Activated CD8-positive, alpha-beta memory T cell treated with anti-CD3 and anti-CD28 coated beads for 48 hours (primary cell): ENCODE measurements around the gene HES6.

ENCODE experiments used
- DNase-seq, 3 experiments: peaks; one replicate each; pipeline ENCODE4 v3.0.0-alpha.2; 2020; ENCODE audit warnings: low read depth in 2 of 3, low spot score in 2 of 3

The HES6 gene

DNA sequence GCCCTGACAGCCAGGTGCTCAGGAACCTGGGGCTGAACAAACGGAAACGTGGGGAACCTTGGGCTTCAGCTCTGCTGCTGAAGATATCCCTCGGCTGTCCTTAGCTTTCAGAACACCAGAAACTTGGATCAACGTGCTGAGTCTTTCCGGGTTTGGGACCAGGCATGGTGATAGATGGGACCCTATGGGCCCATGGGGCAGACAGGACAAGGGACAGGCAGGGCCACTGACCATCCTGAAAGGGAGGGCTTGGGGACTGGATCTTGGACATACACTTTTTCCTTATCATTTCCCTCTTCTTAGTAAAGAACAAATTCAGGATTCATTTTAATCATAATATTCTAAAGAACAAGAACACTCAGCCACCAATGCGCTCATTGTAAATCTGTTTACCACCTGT is 16.3 kb upstream of the HES6 start:
- DNase-seq = no peak

DNA sequence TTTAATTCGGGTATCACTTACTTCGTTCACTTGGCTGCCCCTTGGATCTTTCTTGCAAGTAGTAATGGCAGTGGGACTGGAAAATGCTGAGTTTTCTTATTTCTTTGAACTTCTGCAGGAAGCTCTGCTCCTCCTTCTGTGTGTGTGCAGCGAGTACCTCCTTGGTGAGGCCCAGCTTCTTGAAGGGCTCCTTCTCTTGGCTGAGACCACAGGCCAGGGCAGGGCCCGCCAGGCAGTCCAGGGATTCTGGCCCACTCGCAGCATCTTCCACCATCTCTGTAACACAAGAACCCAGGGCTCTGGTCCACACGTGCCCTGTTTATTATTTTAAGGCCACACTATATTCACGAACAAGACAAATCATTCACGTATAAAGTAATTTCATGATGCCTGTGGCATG is 15.8 kb upstream of the HES6 start:
- no peak for DNase-seq

DNA sequence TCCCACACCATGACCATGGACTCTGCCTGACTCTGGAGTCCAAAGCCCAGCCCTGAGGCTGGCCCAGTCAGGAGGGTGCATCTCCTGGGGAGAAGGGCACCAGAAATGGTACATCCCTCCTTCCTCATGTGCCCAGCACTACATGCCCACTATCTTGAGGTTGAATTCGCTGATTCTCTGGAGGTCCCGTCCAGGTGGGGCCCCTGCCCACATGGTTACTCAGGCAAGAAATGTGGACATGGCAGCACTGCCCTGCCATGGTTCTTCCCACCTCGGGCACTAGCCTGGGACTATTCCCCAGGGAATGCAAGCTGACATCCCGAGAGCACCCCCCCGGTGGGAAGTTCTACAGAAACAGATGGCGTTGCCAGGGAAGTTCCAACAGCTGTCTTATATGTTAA is 15.3 kb upstream of the HES6 start:
- DNase-seq = no peak

DNA sequence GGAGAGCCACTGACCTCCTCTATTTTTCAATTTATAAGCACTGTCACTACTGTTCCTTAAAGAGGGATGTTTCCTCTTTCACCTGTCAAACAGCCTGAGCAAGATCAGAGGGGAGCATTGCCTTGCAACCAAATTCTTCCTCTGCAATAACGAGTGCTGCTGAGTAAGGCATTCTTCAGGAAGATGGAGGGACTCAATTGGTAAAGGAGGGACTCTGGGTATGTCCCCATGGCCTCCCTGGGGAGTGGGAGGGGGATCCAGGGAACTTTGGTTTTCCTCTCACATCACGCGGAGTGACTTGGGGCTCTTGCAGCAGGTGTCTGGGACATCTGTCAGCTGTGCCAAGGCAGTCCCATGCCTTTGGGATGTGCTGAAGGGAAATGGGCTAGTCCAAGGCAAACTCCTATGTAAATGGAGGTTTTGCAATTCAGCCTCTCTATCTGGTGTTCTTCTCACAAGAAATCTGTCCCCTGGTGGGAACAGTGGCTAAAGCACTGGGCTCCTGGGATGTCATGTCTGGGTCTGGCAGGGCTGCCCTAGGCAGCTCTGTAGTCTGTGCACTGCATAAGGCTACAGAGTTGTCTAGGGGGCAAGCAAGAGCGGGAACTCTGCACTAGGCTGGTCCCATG is 14.4 kb upstream of the HES6 start:
- DNase-seq = no peak

DNA sequence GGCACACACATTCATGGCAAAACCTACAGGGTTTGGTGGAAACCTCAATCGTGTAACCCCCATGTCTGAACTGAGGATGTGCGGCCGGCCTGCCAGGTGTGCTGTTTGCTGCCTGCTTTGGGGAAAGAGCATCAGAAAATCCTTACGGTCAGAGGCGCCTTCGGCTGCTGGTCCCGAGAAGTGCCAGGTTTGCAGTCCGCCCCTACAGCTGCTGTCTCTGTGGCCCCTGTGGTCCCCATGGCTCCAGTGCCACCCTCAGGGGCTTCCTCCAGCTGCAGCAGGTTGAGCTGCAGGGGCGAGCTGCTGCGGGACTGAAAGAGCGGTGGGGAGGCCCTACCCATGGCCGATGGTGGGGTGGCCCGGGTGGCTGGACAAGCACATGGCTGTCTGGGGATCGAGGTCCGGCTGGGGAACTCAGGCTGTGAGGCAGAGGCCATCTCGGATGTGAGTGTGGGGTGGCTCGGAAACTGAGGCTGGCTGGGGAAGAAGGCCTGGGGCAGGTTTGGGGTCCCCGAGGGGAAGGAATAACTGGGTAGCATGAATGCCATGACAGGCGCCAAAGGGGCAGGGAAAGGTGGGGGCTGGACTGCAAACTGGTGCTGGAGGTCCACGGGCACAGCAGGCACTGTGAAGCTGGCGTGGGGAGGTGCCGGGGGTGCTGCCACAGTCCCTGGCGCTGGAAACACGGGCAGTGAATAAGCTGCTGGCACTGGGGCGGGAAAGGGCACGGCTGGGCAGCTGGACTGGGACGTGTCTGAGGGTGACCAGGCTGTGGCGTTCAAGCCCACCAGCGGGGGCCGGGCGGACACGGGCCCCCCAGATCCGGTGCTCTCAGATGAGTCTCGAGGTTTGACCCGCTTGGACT is 13.2 kb upstream of the HES6 start:
- DNase-seq = no peak

DNA sequence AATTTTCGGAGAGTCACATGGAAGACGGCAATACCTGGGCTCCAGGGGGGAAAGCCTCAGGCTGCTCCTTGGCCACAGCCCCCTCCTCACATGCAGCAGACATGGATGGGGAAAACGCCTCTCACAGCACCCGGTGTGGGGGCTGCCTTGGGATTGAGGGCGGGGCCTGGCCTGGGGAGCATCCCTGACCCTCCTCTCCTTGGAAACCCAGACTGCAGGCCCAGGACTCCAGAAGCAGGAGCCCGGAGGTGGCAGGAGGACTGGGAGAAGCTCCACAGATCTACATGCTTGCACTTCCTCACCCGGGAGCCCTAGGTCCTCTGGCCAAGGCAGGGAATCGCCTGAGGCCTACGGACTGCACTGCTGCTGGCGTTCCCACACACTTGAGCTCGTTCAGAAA is 12.1 kb upstream of the HES6 start:
- DNase-seq = no peak

DNA sequence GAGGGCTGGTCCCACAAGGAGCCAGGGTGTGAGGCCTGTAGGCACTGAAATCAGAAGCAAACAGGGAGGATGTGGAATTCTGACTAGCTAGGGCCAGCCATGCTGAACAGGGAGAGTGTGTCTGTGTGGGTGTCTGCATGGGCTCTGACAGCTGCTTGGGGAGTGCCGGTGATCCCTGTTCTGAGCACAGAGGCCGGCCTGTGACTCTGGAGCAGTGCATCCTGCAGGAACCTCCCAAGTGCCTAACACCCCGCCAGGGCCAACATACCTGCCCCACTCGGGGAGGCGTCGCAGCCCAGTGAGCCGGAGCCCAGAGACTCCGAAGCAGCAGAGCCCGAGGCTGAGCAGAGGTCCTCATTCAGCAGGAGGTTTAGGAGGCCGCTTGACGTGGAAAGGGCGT is 11.5 kb upstream of the HES6 start:
- DNase-seq = no peak

DNA sequence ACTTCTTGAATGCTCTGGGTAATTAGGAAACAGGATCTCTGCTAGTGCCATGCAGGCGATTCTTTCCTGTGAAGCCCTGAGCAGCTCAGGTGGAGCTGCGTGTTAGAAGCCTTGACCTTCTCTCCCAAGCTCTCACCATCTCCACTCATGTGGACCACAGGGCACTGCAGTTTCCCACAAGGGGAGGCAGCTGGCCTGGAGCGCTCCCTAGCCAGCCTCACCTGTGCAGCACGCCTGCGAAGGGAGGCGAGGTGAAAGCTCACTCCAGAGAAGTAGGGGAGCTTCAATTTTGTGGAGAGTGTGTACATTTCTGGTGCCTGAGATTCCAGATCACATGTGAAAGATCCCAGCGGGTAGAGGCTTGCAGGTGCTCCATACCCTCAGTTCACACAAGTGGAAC is 11.1 kb upstream of the HES6 start:
- DNase-seq = no peak

DNA sequence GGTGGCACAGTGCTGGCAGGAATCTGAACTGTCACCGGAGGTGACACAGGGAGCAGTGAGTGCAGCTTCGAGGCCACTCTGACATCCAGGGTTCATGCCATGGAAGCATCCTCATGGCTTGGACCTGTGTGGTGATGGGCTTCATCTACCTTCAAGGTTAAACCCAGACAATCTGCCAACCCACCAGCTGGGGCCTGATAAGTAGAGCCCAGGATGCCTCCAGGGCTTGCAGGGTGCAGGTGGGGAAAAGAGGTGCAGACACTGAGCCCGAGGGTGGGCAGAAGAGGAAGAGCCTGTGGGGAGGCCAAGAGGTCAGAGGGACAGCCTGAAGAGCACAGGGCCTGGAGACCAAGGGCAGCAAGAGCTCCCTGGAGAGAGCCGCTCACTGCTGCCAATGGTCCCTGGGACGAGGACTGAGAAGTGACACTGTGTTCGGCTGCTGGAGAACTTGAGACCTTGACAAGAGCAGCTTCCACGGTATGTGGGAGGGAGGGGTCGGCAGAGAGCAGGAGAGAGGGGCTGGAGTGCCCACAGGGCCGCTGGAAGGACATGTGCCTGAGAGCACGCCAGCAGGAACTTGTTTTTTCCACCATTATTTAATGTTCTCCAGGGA is 8.1 kb upstream of the HES6 start:
- no peak for DNase-seq

DNA sequence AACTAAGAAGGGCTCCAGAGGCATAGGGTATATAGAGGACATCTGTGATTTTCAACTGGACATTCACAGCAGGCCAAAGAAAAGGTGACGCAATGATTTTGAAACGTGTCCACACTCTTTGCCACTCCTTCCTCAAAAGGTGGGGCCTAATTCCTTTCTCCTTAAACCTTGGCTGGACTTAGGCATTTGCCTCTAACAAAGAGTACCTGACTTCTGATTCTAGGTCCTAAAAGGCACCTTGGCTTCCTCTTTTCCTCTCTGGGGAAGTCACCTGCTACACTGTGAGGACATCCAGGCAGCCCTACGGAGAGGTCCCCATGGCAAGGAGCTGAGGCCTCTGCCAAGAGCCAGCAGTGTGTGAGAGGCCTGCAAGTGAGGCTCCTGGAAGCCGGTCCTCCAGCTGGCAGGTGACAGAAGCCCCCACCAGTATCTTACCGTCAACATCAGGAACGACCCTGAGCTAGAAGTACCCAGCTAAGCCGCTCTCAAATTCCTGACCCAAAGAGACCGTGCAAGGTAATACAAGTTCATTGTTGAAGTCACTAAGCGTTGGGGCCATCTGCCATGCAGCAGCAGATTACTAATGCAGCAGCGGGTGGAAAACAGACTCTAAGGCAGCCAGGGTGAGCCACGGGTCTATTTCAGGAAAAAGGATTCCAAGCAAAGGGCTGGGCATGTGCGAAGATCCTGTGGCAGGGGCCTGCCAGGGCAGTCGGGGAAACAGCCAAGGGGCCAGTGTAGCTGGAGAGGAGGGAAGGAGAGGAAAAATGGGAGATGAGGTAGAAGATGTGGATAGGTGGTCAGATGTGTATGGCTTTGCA is 7.4 kb upstream of the HES6 start:
- DNase-seq = no peak

DNA sequence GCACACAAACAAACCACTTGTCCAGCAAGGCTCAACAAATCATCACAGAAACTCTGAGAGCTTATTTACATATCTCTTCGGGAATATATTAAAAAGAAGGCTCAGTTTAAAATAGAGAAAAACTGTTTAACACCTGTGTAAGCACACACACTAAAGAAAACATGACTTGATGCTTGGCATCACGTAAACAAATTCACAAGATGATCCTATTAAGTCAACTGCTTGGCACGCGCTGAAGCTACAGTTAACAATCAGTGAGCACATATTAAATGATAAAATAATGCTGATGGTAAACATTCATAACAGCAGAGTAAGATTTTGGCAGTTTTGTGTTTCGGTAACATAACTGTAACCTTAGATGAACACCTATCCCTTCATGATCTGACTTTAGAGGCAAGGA is 4.3 kb upstream of the HES6 start:
- no peak for DNase-seq

DNA sequence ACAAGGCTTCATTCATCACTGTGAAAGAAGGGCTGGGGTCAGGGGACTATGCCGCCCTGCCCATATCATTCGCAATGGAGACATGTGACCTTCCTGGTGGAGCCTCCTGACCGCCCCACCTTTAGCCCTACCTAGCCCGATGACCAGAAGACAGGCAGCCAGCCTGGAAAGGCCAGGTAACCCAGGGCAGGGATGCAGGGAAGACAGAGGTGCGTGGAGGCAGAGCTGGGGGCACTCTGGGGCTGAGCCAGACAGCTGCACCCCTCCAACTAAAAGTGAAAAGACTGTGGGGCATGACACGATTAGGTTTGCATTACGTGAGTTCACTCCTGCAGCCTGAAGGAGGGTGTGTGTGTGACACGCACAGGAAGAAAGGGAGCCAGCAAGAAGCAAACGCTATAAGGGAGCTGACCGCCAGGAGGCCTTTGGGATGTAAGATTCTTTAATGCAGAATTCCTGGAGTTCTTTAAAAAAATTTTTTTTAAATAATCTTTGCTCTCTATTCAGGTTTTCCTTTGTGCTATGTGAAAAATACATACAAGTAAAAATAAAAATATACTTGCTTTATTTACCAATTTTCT is 3.7 kb upstream of the HES6 start:
- no peak for DNase-seq

DNA sequence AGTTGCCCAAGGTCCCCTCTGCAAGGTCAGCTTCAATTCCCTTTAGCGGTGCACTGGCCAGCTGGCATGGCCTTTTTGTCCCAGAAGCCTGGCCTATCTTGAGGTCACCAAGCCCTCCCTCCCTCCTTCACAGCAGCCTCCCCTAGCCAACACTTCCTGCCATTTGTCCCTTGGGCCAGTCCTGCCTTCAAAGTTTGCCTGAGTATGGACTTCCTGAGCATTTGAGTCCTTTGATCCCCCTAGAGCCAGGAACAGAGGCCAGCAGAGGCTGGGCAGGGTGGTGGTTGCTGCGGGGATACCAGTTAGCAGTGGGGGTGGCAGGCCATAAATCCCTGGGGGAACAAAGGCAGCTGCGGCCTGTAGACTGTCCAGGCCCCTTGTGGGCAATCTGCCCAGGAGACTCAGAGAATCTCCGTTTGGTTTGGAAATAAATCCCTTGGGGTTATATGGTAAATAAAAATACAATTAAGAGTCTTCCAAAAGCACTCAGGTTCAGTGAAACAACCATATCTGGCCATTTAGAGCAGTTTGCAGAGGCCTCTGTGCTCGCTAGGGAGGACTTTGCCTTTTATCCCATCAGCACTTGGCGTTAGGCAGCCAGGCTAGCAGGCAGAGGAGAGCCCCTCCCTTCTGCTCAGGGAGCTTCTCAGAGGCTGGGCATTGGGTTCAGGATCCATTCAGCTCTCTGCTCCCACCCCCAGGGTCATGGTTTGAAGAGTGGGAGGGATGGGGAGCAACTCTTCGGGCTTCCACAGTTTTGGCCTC is 3.1 kb upstream of the HES6 start:
- DNase-seq = no peak

DNA sequence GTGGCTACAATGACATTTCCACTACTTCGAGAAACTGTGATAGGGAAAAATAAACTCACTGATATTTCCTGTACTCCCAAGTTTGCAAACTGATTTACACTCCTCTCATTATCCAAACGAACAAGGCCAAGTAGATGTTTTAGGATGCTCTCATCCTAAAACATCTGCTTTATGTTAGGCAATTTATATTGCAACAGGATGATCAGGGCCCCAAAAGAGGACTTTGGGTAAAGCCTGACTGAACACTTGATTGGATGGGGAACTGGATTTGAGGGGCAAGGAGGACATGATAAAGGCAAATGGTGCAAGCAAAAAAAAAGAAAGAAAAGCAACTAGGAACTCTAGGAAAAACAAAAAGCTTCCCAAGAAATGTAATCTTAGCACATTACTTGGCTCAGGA is 2.1 kb upstream of the HES6 start:
- DNase-seq = no peak

DNA sequence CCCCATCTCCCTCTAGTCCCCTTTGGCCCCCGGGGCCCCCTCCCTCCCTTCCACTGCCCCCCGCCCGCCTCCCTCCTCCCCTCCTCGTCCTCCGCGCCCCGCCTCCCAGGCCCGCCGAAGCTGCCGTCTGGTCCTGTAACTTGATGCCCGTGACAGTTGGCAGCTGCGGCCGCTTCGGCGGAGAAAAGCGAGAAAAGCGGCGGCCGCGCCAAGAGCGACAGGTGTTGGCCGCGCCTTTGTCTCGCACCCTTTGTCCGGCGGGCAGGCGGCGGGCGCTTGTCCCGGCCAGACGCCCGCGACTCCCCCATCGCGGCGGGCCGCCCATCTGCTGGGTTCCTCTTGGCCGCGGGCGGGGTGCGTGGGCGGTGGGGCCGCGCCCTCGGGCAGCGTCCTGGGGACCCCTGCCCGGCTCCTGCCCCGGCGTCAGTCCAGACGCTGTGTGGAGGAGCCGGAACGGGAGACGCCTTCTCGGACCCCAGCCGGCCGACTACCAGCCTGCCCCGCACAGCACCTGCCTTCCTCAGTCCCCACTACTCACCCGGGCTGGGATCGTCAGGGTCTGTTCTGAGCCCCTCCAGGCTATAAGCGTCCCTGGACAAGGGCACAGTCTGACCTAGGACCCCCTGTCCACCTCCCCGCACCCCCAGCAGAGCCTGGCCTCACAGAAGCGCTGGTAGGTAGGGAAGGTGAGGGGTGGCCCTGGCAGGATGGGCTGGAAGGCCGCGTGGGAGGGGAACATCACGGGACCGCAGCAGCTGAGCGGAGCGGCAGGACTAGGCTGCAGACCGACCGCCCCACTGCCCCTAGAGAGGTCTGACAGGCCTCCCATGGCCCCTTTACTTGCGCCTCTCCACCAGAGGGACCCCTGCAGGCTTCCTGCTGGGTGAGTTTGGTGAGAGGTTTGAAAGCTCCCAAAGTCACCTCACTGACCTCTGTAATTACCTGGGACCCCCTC is 1.2 kb upstream of the HES6 start:
- DNase-seq = no peak

DNA sequence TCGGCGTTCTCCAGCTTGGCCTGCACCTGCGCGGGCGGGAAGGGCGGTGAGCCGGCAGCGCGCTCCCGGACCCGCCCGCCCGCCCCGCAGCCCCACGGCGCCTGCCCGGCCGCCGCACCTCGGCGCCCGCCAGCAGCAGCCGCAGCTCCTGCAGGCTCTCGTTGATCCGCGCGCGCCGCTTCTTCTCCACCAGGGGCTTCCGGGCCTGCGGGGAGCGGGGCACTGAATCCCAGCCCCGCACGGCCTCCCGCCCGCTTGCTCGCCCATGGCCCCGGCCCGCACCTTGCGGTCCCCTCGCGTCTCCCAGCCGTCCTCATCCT is 335 bp downstream of the HES6 start:
- no peak for DNase-seq

DNA sequence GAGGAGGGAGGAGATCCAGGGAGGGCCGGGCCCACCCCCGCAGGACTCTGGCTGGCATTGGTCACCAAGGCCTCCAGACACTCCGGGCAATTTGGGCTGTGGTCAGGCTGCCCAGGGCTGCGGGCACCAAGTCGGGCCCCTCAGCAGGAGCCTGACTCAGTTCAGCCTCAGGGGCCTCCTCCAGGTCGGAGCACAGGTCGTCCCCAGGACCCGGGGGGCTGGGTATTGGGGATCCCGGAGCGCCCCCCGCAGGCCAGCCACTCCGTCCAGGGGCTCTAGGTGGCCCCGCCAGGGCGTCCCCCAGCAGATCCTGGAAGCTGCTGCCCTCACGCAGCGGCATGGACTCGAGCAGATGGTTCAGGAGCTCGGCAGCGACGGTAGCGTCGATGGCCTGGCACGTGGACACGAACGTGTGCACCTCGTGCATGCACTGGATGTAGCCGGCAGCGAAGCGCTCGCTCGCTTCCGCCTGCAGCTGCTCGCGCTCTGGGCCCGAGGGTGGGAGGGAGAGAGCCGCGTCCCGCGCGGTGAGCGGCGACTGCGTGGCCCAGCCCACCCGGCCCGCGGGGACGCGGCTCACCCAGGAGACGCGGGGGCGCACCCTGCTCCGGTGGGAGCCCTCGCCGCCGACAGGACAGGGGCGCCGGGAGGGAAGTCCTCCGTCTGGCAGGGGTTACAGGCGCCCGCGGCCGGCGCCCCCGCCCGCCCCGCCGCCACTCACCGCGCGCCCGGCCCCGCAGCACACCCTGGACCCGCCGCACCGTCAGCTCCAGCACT is 884 bp downstream of the HES6 start:
- no peak for DNase-seq

DNA sequence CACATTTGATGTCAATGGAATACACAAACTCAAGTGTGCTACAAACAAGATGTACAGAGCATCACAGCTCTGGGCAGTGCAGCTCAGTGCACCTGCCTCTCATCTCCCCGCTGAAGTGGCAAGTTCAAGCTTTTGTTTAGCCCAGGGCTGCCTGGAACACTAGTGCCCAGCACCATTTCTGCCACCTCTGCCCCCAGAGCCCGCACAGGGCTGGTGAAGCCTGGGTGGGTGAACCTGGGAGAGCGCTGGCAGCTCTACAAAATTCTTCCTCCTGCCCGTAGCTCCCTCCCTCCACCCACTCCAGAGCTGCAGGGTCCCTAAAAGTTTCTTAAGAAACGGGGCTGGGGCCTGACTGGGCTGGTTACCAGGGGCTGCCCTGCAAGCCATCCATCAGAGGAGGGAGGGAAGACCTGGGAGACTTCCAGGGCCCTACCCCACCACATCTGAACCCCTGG is 1.5 kb downstream of the HES6 start:
- DNase-seq = no peak
